B cell (primary cell): ENCODE data around the gene SHISA2.

Experiments
- CTCF ChIP-seq: fragments of 200-600 bp; IDR thresholded peaks from one replicate; pipeline ENCODE4 v1.8.0; 2022; ENCODE audit warnings: antibody characterized with exemption, mild to moderate bottlenecking
- EZH2 ChIP-seq: IDR thresholded peaks from 2 replicates; pipeline ENCODE4 v1.6.1; 2012; ENCODE audit warnings: borderline replicate concordance, low read depth, mild to moderate bottlenecking, moderate library complexity, low read length; ENCODE audit not compliant: insufficient read depth, poor library complexity, severe bottlenecking

DNA sequence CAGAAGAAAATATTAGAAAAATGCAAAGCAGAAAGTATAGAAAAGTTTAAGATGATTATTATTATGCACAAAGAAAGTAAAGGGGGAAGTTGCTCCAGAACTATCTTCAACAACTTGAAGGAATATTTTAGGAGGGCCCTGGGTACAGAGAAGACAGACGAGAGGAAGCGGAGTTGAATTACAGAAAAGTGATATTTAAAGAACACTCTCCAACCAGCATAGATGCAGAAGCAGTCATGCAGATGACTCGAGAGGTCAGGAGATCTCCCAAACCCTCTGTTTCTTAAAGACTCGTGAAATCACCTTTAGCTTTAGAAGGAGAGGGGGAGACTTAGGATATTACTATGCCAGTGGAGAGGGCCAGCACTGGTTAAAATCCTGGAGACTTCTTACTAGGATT is 8.5 kb upstream of the SHISA2 start:
- TF ChIP-seq CTCF (no peak), EZH2 (no peak)
